Left ventricle myocardium inferior (tissue), 1 donor: ENCODE data around the gene TMEM52B. TPM values are rescaled to one million over a fixed set of nuclear protein-coding genes. Genes with fewer than 3 reads are reported as not detected.

Source experiments
- DNase-seq: peaks from one replicate; pipeline ENCODE4 v3.0.0-alpha.2; 2020
- H3K27ac ChIP-seq: fragments of 200-600 bp; replicated peaks from 2 replicates; pipeline ENCODE4 v1.8.0; 2021
- H3K27me3 ChIP-seq: fragments of 200-600 bp; 2 replicates; pipeline ENCODE4 v1.8.0; 2021; ENCODE audit warnings: low read depth
- H3K36me3 ChIP-seq: fragments of 200-600 bp; 2 replicates; pipeline ENCODE4 v1.8.0; 2021
- H3K4me1 ChIP-seq: fragments of 200-600 bp; 2 replicates; pipeline ENCODE4 v1.8.0; 2021
- H3K4me3 ChIP-seq: fragments of 200-600 bp; 2 replicates; pipeline ENCODE4 v1.8.0; 2021; ENCODE audit warnings: mild to moderate bottlenecking, moderate library complexity
- H3K9me3 ChIP-seq: fragments of 200-600 bp; replicated peaks from 2 replicates; pipeline ENCODE4 v1.8.0; 2021
- intact Hi-C: fragments of 100-400 bp; cut with micrococcal nuclease; formaldehyde crosslinking; loops from one replicate; pipeline ENCODE4 v1.11.0; 2022
- total RNA-seq: library from RNA; stranded (reverse); fragmentation: NEBNext Ultra II Directional; extraction: Animal tissue kit (Norgen Biotek cat#: 25700); gene quantifications from one replicate; pipeline ENCODE4 v1.2.1, GENCODE V29; 2021
- TF ChIP-seq, protein P1 (sequence below): fragments of 200-600 bp; IDR thresholded peaks from 2 replicates; pipeline ENCODE4 v1.8.0; 2021; ENCODE audit warnings: antibody characterized with exemption, mild to moderate bottlenecking, borderline replicate concordance
- donor health status: DM: no; HTN: yes; CAD: no; lungs with severe emphysema.

Gene TMEM52B
- total RNA-seq, 1 donor from 2014 or later: not detected

DNA sequence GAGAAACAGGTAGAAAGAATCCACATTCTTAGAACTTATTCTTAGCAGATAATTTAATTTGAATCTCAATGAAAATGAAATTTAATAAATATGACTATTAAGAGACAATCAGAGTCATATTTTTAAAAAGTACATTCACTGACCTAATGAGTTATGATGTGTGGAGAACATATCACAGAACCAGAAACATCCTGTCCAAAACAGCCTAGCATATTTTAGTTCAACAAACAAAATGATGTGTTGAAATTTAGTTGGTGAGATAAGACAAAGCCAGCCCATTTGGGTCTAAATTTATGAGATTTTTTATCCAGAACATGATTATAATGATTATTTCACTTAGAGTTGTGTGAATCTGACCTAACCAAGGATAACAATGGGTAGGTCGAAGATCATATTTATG lies 59.7 kb downstream of the TMEM52B start:
- Histone ChIP-seq H3K9me3 (peaks cover 7% of the 10 kb centered on the region), H3K27me3 (no peaks in the 10 kb centered on the region), H3K36me3 (peaks cover 16% of the 10 kb centered on the region), H3K27ac (no peak overlapping the region), H3K4me3 (no peak overlapping the region), H3K4me1 (no peaks in the 10 kb centered on the region)
- TF ChIP-seq, protein P1, sequence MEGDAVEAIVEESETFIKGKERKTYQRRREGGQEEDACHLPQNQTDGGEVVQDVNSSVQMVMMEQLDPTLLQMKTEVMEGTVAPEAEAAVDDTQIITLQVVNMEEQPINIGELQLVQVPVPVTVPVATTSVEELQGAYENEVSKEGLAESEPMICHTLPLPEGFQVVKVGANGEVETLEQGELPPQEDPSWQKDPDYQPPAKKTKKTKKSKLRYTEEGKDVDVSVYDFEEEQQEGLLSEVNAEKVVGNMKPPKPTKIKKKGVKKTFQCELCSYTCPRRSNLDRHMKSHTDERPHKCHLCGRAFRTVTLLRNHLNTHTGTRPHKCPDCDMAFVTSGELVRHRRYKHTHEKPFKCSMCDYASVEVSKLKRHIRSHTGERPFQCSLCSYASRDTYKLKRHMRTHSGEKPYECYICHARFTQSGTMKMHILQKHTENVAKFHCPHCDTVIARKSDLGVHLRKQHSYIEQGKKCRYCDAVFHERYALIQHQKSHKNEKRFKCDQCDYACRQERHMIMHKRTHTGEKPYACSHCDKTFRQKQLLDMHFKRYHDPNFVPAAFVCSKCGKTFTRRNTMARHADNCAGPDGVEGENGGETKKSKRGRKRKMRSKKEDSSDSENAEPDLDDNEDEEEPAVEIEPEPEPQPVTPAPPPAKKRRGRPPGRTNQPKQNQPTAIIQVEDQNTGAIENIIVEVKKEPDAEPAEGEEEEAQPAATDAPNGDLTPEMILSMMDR: no peak
- no peak for DNase-seq
- intact Hi-C loops: loop anchor here (5.0 kb wide), 1 partner anchor 324 kb away; no protein-coding TSS in a partner anchor

- no peaks in the 10 kb centered on the region for H3K27me3 ChIP-seq
Observed at GRCh38 chr12:10241290-10241689, 62.5 kb downstream of the TMEM52B start.

More at GRCh38 chr12:10241290-10241689, 62.5 kb downstream of the TMEM52B start:
- no peak overlapping the region for H3K4me3 ChIP-seq
- TF ChIP-seq, protein P1: no peak
- H3K36me3 ChIP-seq: peaks cover 23% of the 10 kb centered on the region
- intact Hi-C loops: no loop called here
- H3K9me3 ChIP-seq: no peaks in the 10 kb centered on the region
- no peak overlapping the region for H3K27ac ChIP-seq
- DNase-seq: no peak
- no peaks in the 10 kb centered on the region for H3K4me1 ChIP-seq

Other genes with a start within 250 kb of the TMEM52B start
- not detected for gene CLEC2A, start 246.7 kb upstream of the TMEM52B start, total RNA-seq
- gene CLEC12A, start 207.6 kb upstream of the TMEM52B start, total RNA-seq: 5.7 TPM
- gene CLEC1B, start 179.9 kb upstream of the TMEM52B start, total RNA-seq: not detected
- not detected for gene CLEC12B, start 168.4 kb upstream of the TMEM52B start, total RNA-seq
- gene CLEC9A, start 148.3 kb upstream of the TMEM52B start, total RNA-seq: not detected
- 2.4 TPM for gene CLEC1A, start 80.0 kb upstream of the TMEM52B start, total RNA-seq
- gene CLEC7A, start 48.8 kb upstream of the TMEM52B start, total RNA-seq: 1.3 TPM
- 0.55 TPM for gene OLR1, start 6.9 kb upstream of the TMEM52B start, total RNA-seq
- 360 TPM for gene GABARAPL1, start 33.8 kb downstream of the TMEM52B start, total RNA-seq
- gene KLRD1, start 128.8 kb downstream of the TMEM52B start, total RNA-seq: 1.4 TPM
- gene KLRK1, start 211.0 kb downstream of the TMEM52B start, total RNA-seq: 0.36 TPM
- gene KLRC4, start 230.7 kb downstream of the TMEM52B start, total RNA-seq: not detected
- not detected for gene KLRC3, start 241.6 kb downstream of the TMEM52B start, total RNA-seq